ENCODE data around the gene LYPD3.

The LYPD3 gene

DNA sequence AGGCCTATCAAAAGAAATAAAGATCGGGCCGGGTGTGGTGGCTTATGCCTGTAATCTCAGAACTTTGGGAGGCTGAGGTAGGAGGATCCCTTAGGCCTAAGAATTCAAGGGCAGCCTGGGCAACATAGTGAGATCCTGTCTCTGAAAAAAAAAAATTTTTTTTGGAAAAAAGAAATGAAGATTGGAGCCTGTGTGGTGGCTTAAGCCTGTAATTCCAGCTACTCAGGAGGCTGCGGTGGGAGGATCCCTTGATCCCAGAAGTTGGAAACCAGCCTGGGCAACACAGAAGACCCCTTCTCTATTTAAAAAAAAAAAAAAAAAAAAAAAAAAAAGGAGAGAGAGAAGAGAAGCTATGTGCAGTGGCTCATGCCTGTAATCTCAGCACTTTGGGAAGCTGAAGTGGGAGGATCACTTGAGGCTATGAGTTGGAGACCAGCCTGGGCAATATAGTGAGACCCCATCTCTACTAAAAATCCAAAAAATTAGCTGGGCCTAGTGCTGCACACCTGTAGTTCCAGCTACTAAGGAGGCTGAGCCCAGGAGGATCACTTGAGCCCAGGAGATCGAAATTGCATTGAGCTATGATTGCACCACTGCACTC lies 14.7 kb upstream of the LYPD3 start:
- no peaks in the 10 kb centered on the region for H3K36me3 ChIP-seq (ENCODE audit: insufficient read depth, low read length)

DNA sequence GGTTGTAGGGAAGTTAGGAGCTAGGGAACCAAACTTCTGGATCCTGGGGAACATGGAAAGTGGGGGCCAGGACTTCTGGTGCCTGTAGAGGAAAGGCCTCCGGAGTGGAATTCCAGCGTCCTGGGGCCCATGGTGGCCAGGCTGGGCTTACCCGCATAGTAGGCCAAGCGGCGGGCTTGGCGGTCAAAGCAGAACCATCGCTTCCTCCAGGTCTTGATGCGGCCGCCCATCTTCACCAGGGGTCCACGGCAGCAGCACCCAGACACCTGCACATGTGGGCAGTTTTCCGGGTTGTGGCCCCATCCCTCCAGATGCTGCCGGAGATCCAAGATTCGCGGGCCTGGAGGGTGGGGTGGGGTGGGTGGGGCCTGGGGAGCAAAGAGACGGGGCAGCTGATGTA lies 13.8 kb upstream of the LYPD3 start:
- Histone ChIP-seq H2AFZ (ENCODE audit: low read length) (no peak overlapping the region), H3K36me3 (ENCODE audit: insufficient read depth, low read length) (no peaks in the 10 kb centered on the region), H3K9me2 (ENCODE audit: low read depth, low read length) (no peaks in the 10 kb centered on the region), H3K79me2 (ENCODE audit: insufficient read depth, low read length) (no peaks in the 10 kb centered on the region), H3K4me1 (ENCODE audit: insufficient read depth, low read length, severe bottlenecking) (no peaks in the 10 kb centered on the region), H3K27me3 (ENCODE audit: insufficient read depth, low read length) (no peaks in the 10 kb centered on the region), H3K4me2 (ENCODE audit: low read length) (no peak overlapping the region), H3K4me3 (ENCODE audit: low read depth, low read length, poor library complexity, severe bottlenecking) (no peak overlapping the region), H3K9ac (ENCODE audit: low read length) (no peak overlapping the region), H3K9me3 (ENCODE audit: low read length) (no peaks in the 10 kb centered on the region), H3F3A (ENCODE audit: insufficient read depth, low read length) (no peaks in the 10 kb centered on the region), H3K27ac (ENCODE audit: low read depth, low read length, poor library complexity, severe bottlenecking) (no peak overlapping the region), H4K20me1 (ENCODE audit: insufficient read depth, low read length) (no peaks in the 10 kb centered on the region)
- no peak for TF ChIP-seq EZH2 (IDR thresholded peaks at IDR 0.05; ENCODE audit: borderline replicate concordance, low read length)
- TF ChIP-seq, protein P1, sequence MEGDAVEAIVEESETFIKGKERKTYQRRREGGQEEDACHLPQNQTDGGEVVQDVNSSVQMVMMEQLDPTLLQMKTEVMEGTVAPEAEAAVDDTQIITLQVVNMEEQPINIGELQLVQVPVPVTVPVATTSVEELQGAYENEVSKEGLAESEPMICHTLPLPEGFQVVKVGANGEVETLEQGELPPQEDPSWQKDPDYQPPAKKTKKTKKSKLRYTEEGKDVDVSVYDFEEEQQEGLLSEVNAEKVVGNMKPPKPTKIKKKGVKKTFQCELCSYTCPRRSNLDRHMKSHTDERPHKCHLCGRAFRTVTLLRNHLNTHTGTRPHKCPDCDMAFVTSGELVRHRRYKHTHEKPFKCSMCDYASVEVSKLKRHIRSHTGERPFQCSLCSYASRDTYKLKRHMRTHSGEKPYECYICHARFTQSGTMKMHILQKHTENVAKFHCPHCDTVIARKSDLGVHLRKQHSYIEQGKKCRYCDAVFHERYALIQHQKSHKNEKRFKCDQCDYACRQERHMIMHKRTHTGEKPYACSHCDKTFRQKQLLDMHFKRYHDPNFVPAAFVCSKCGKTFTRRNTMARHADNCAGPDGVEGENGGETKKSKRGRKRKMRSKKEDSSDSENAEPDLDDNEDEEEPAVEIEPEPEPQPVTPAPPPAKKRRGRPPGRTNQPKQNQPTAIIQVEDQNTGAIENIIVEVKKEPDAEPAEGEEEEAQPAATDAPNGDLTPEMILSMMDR (IDR thresholded peaks at IDR 0.05; ENCODE audit: low read length): no peak

More for the DNA sequence above, 14.7 kb upstream of the LYPD3 start:
- H3K9ac ChIP-seq (ENCODE audit: low read length): no peak overlapping the region
- H3K4me2 ChIP-seq (ENCODE audit: low read length): no peak overlapping the region
- H3K9me2 ChIP-seq (ENCODE audit: low read depth, low read length): no peaks in the 10 kb centered on the region
- H3K4me3 ChIP-seq (ENCODE audit: low read depth, low read length, poor library complexity, severe bottlenecking): no peak overlapping the region
- no peaks in the 10 kb centered on the region for H3K27me3 ChIP-seq (ENCODE audit: insufficient read depth, low read length)
- no peaks in the 10 kb centered on the region for H3K79me2 ChIP-seq (ENCODE audit: insufficient read depth, low read length)
- H3K27ac ChIP-seq (ENCODE audit: low read depth, low read length, poor library complexity, severe bottlenecking): no peak overlapping the region
- no peak overlapping the region for H2AFZ ChIP-seq (ENCODE audit: low read length)
- H3K9me3 ChIP-seq (ENCODE audit: low read length): no peaks in the 10 kb centered on the region
- H3F3A ChIP-seq (ENCODE audit: insufficient read depth, low read length): no peaks in the 10 kb centered on the region
- no peaks in the 10 kb centered on the region for H3K4me1 ChIP-seq (ENCODE audit: insufficient read depth, low read length, severe bottlenecking)
- no peak for TF ChIP-seq EZH2 (IDR thresholded peaks at IDR 0.05; ENCODE audit: borderline replicate concordance, low read length)
- TF ChIP-seq, protein P1 (IDR thresholded peaks at IDR 0.05; ENCODE audit: low read length): no peak
- H4K20me1 ChIP-seq (ENCODE audit: insufficient read depth, low read length): no peaks in the 10 kb centered on the region

DNA sequence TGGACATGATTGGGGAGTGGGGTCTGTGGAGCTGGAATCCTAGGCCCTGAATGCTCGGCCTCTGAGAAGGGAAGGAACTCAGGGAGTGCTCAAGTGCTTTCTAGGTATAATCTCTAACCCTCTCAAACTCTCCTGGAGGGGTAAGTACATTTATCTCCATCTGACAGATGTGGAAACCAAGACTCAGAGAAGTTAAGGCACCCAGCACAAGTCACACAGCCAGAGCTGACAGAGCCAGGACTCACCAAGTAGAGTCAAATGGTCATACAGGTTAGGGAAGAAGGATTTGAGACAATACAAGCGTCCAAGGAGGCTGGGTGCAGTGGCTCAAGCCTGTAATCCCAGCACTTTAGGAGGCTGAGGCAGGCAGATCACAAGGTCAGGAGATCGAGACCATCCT lies 12.9 kb upstream of the LYPD3 start:
- Histone ChIP-seq H3K27ac (ENCODE audit: low read depth, low read length, poor library complexity, severe bottlenecking) (no peak overlapping the region), H3K9me3 (ENCODE audit: low read length) (no peaks in the 10 kb centered on the region), H3K9me2 (ENCODE audit: low read depth, low read length) (no peaks in the 10 kb centered on the region), H3K4me3 (ENCODE audit: low read depth, low read length, poor library complexity, severe bottlenecking) (no peak overlapping the region), H4K20me1 (ENCODE audit: insufficient read depth, low read length) (no peaks in the 10 kb centered on the region), H2AFZ (ENCODE audit: low read length) (no peak overlapping the region), H3K4me1 (ENCODE audit: insufficient read depth, low read length, severe bottlenecking) (no peaks in the 10 kb centered on the region), H3K79me2 (ENCODE audit: insufficient read depth, low read length) (no peaks in the 10 kb centered on the region), H3F3A (ENCODE audit: insufficient read depth, low read length) (no peaks in the 10 kb centered on the region), H3K4me2 (ENCODE audit: low read length) (no peak overlapping the region), H3K9ac (ENCODE audit: low read length) (no peak overlapping the region), H3K36me3 (ENCODE audit: insufficient read depth, low read length) (no peaks in the 10 kb centered on the region), H3K27me3 (ENCODE audit: insufficient read depth, low read length) (no peaks in the 10 kb centered on the region)
- TF ChIP-seq, protein P1 (IDR thresholded peaks at IDR 0.05; ENCODE audit: low read length): no peak
- TF ChIP-seq EZH2 (IDR thresholded peaks at IDR 0.05; ENCODE audit: borderline replicate concordance, low read length): no peak

Data from OCI-LY1 (cell line).